GM19397 (cell line): Measurements from ENCODE around the gene PCCA.
"Not testable (repeated sequence)": the region's sequence is repeated elsewhere in the genome, so short reads cannot be mapped to it uniquely, and the experiment has no call there.

Experiments used
- ATAC-seq: cut with Tn5 transposase; IDR thresholded peaks from one replicate; pipeline ENCODE4 v1.9.1; 2021; ENCODE audit warnings: mild to moderate bottlenecking, moderate library complexity; ENCODE audit not compliant: unreplicated experiment

Gene PCCA

GRCh38 chr13:100520936-100521850 is 432.3 kb downstream of the PCCA start:
- no peak for ATAC-seq

- no peak for ATAC-seq
Measured at GRCh38 chr13:100521851-100522617, 433.1 kb downstream of the PCCA start.

- ATAC-seq, result no peak
Measured at GRCh38 chr13:100522618-100523309, 433.9 kb downstream of the PCCA start.

- no peak for ATAC-seq
Measured at GRCh38 chr13:100523411-100523810, 434.5 kb downstream of the PCCA start.

GRCh38 chr13:100523981-100524386 is 435.1 kb downstream of the PCCA start:
- no peak for ATAC-seq

GRCh38 chr13:100524688-100525087 is 435.8 kb downstream of the PCCA start:
- not testable (repeated sequence) for ATAC-seq

- no peak for ATAC-seq
Measured at GRCh38 chr13:100525453-100526317, 436.8 kb downstream of the PCCA start.

- ATAC-seq, result no peak
Measured at GRCh38 chr13:100526318-100527000, 437.6 kb downstream of the PCCA start.

GRCh38 chr13:100527644-100528043 is 438.8 kb downstream of the PCCA start:
- no peak for ATAC-seq

- ATAC-seq, result no peak
Measured at GRCh38 chr13:100528353-100528752, 439.5 kb downstream of the PCCA start.

GRCh38 chr13:100528820-100529219 is 439.9 kb downstream of the PCCA start:
- ATAC-seq, result no peak

GRCh38 chr13:100529666-100530377 is 440.9 kb downstream of the PCCA start:
- no peak for ATAC-seq

GRCh38 chr13:100530671-100531213 is 441.8 kb downstream of the PCCA start:
- no peak for ATAC-seq

- ATAC-seq, result no peak
Measured at GRCh38 chr13:100532090-100532766, 443.3 kb downstream of the PCCA start.

GRCh38 chr13:100532836-100533435 is 444.0 kb downstream of the PCCA start:
- ATAC-seq, result no peak

GRCh38 chr13:100533588-100534041 is 444.7 kb downstream of the PCCA start:
- no peak for ATAC-seq

GRCh38 chr13:100534147-100534843 is 445.4 kb downstream of the PCCA start:
- ATAC-seq, result no peak
